OCI-LY1 (cell line): ENCODE data around the gene TLX3.

Experiments used
- CTCF ChIP-seq: fragments of 200-600 bp; sonication (generic), shearing (Covaris generic); IDR thresholded peaks from 2 replicates; pipeline ENCODE4 v1.5.1; 2017; ENCODE audit warnings: mild to moderate bottlenecking, antibody characterized with exemption, low read length, moderate library complexity, mixed read lengths
- EZH2 ChIP-seq: fragments of 200-600 bp; sonication (generic), shearing (Covaris generic); IDR thresholded peaks from 2 replicates; pipeline ENCODE4 v1.8.0; 2017; ENCODE audit warnings: borderline replicate concordance, mixed run types, mild to moderate bottlenecking, antibody characterized with exemption, low read length, moderate library complexity, mixed read lengths

GRCh38 chr5:171306166-171306565 lies 2.9 kb upstream of the TLX3 start:
- TF ChIP-seq CTCF (no peak), EZH2 (no peak)
